ENCODE data around the gene NUP85.
"Not testable (repeated sequence)": the region's sequence is repeated elsewhere in the genome, so short reads cannot be mapped to it uniquely, and the experiment has no call there.

Gene NUP85

GRCh38 chr17:75272848-75273184 is 67.3 kb downstream of the NUP85 start:
- Histone ChIP-seq H3K4me3 (ENCODE audit: low read depth, low read length) (no peak overlapping the region), H3K27me3 (replicated peaks) (no peaks in the 10 kb centered on the region), H3K27ac (no peak overlapping the region), H3K36me3 (replicated peaks) (no peaks in the 10 kb centered on the region)
- in situ Hi-C loops (cut with HindIII; ENCODE audit: low pct_ligation_motif_present, low sequenced_read_pairs): no loop called here
- DNase-seq: no peak
- TF ChIP-seq, protein P1, sequence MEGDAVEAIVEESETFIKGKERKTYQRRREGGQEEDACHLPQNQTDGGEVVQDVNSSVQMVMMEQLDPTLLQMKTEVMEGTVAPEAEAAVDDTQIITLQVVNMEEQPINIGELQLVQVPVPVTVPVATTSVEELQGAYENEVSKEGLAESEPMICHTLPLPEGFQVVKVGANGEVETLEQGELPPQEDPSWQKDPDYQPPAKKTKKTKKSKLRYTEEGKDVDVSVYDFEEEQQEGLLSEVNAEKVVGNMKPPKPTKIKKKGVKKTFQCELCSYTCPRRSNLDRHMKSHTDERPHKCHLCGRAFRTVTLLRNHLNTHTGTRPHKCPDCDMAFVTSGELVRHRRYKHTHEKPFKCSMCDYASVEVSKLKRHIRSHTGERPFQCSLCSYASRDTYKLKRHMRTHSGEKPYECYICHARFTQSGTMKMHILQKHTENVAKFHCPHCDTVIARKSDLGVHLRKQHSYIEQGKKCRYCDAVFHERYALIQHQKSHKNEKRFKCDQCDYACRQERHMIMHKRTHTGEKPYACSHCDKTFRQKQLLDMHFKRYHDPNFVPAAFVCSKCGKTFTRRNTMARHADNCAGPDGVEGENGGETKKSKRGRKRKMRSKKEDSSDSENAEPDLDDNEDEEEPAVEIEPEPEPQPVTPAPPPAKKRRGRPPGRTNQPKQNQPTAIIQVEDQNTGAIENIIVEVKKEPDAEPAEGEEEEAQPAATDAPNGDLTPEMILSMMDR (IDR thresholded peaks at IDR 0.05; ENCODE audit: low read depth, low read length, missing control alignments): no peak

GRCh38 chr17:75273977-75274708 is 68.7 kb downstream of the NUP85 start:
- peak; percentile 43 for DNase-seq
- H3K27ac ChIP-seq: no peak overlapping the region

GRCh38 chr17:75277664-75278071 is 72.2 kb downstream of the NUP85 start:
- H3K27me3 ChIP-seq (replicated peaks): no peaks in the 10 kb centered on the region
- H3K4me3 ChIP-seq (ENCODE audit: low read depth, low read length): no peak overlapping the region
- no peak overlapping the region for H3K27ac ChIP-seq
- no peak for DNase-seq
- TF ChIP-seq, protein P1 (IDR thresholded peaks at IDR 0.05; ENCODE audit: low read depth, low read length, missing control alignments): no peak
- H3K36me3 ChIP-seq (replicated peaks): peaks cover 3% of the 10 kb centered on the region
- in situ Hi-C loops (cut with HindIII; ENCODE audit: low pct_ligation_motif_present, low sequenced_read_pairs): no loop called here

More at GRCh38 chr17:75273977-75274708, 68.7 kb downstream of the NUP85 start:
- H3K36me3 ChIP-seq (replicated peaks): no peaks in the 10 kb centered on the region
- H3K27me3 ChIP-seq (replicated peaks): no peaks in the 10 kb centered on the region
- H3K4me3 ChIP-seq (ENCODE audit: low read depth, low read length): no peak overlapping the region
- in situ Hi-C loops (cut with HindIII; ENCODE audit: low pct_ligation_motif_present, low sequenced_read_pairs): no loop called here
- TF ChIP-seq, protein P1 (IDR thresholded peaks at IDR 0.05; ENCODE audit: low read depth, low read length, missing control alignments): no peak

DNA sequence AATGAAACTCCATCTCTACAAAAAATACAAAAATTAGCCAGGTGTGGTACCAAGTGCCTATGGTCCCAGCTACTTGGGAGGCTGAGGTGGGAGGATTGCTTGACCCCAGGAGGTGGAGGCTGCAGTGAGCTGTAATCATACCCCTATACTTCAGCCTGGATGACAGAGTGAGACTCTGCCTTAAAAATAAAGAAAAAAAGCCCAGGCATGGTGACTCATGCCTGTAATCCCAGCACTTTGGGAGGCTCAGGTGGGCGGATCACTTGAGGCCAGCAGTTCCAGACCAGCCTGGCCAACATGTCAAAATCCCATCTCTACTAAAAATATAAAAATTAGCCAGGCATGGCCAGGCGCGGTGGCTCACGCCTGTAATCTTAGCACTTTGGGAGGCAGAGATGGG is 74.7 kb downstream of the NUP85 start:
- DNase-seq; H3K27ac ChIP-seq; H3K27me3 ChIP-seq (replicated peaks); in situ Hi-C loops (cut with HindIII; ENCODE audit: low pct_ligation_motif_present, low sequenced_read_pairs); H3K36me3 ChIP-seq (replicated peaks); H3K4me3 ChIP-seq (ENCODE audit: low read depth, low read length): not testable (repeated sequence)

GRCh38 chr17:75285123-75285522 is 79.6 kb downstream of the NUP85 start:
- Histone ChIP-seq H3K27ac (no peak overlapping the region), H3K36me3 (replicated peaks) (peaks cover 10% of the 10 kb centered on the region), H3K27me3 (replicated peaks) (no peaks in the 10 kb centered on the region), H3K4me3 (ENCODE audit: low read depth, low read length) (no peak overlapping the region)
- in situ Hi-C loops (cut with HindIII; ENCODE audit: low pct_ligation_motif_present, low sequenced_read_pairs): no loop called here
- TF ChIP-seq, protein P1 (IDR thresholded peaks at IDR 0.05; ENCODE audit: low read depth, low read length, missing control alignments): no peak
- no peak for DNase-seq

Data from brain microvascular endothelial cell (primary cell).